Epidermal melanocyte (primary cell): ENCODE data around the gene EYA2.
"Not testable (repeated sequence)": the region's sequence is repeated elsewhere in the genome, so short reads cannot be mapped to it uniquely, and the experiment has no call there.

Source experiments
- DNase-seq: peaks from one replicate; pipeline ENCODE4 v3.0.0; 2011; ENCODE audit warnings: low spot score; ENCODE audit not compliant: insufficient read length

The EYA2 gene, protein sequence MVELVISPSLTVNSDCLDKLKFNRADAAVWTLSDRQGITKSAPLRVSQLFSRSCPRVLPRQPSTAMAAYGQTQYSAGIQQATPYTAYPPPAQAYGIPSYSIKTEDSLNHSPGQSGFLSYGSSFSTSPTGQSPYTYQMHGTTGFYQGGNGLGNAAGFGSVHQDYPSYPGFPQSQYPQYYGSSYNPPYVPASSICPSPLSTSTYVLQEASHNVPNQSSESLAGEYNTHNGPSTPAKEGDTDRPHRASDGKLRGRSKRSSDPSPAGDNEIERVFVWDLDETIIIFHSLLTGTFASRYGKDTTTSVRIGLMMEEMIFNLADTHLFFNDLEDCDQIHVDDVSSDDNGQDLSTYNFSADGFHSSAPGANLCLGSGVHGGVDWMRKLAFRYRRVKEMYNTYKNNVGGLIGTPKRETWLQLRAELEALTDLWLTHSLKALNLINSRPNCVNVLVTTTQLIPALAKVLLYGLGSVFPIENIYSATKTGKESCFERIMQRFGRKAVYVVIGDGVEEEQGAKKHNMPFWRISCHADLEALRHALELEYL

DNA sequence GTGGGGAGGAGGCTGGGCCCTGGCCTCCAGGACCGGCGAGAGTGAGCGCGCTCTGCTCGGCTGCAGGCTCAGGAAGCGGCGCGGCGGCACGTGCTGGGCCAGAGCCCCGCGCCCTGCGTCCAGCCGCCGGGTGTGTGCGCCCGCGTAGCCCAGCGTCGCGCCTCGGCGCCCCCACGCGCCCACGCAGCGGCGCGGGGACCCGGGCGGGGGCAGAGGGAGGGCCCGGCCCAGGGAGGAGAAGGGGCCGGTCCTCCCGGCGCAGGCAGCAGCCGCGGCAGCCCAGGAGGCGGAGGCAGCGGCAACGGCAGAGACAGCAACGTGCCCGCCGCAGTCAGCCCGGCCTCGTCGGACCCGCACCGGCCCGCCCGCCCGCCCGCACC is at the start of gene EYA2:
Gene EYA2, plus strand, starts transcription at position 265 of the 380 bp plus-strand sequence. CDS start 95,168 bp downstream, outside the sequence.
- no peak for DNase-seq

DNA sequence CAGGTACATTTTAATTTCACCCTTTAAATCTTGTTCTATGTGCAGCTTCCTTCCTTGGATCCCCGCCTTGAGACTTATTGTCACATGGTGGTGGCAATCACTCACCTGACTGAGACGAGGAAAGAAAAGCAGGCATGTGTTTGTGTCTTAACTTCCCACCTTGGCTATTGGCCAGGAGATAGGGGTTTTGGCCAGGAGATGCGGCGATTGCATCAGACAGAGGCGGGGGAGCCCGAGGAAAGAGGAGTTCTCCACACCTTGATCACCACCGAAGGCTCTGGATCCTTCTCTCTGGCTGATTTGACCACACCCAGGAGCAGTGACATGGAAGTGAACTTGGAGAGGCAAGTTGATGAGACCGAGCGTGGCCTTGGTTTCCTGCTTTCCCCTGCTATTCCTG is 49.7 kb upstream of the EYA2 start:
- no peak for DNase-seq

DNA sequence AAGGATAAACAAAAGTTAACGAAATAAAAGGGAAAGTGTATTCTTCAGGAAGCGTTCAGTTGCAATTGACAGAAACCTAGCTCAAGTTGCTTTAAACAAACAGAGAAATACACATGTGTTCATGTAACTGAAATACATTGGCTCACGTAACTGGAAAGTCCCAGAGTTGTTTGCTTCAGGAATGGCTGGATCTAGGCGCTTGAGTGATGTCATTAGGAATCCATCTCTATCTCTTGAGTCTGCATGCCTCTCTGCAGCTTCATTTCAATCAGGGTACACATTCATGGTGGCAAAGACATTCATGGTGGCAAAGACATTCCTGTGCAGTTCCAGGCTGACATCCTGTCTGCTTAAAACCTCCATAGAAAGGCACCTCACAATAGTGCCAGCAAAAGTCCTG is 45.4 kb upstream of the EYA2 start:
- no peak for DNase-seq

DNA sequence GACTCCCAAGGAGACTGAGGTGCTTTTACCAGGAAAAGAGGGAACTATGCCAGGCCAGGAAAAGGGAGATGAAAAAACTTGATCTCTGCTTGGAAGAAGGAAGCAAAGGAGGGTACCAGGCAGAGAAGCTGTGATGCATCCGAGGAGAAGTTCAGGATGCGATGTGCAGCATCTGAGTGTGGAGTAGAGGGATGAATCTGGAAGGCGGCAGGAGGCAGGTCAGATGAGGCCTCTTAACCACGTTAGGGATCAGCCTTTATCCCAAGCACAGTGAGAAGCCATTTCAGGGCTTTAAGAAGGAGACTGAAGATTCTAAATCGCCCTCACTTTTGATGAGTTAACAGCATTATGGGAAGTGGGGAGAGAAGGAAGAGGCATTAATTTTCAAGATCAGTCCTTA is 44.9 kb upstream of the EYA2 start:
- DNase-seq: no peak

DNA sequence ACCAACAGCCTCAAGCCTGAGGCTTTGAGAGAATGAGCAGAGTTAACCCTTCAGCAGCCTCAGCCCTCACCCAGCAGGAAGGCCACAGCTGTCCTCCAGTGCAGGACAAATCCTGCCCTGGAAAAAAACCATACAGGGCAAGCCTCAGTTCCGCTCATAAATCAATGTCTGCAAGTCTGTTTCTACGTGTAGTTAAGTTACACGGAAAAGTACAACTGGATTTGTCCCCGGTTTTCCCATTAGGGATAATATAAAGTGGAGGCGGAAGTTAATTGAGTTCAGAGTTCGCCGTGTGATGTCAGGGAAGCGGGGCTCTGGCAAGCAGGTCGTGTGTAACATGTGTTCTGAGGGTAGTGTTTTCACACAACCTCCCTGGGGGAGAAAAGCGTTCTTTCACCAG is 44.2 kb upstream of the EYA2 start:
- DNase-seq: no peak

DNA sequence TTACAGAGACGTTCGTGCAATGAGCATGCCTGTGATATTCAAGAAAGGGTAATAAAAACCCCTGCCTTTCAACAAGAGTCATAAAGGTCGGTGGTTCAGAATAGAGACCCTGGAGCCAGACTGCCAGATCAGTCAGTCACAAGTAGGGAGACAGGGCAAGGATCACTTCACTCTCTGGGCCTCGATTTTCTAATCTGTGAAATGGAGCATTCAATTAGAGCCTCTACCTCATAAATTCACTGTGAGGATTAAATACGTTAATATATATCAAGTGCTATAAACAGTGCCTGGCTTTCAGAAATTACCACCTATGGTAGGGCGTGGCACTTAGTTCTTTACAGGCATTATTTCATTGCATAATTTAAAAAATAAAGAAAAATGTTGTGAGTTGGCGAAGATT is 43.7 kb upstream of the EYA2 start:
- DNase-seq: no peak

DNA sequence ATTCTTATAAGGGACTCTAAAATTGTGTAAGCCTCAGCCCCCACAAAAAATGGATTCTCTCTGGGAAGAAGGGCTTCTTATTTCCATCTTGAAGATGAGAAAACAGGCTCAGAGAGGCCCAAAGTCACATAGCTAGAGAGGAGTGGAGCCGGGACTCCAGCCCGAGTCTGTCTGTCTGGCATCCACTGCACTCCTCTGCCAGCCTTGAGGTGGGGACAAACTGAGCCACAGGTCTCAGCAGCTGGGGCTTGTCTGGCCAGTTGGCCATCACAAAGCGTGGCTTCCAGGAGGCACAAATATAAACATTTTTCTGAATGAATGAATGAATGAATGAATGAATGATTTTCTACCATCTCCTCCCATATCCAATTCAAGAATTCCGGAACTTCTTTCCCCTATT is 42.9 kb upstream of the EYA2 start:
- no peak for DNase-seq

DNA sequence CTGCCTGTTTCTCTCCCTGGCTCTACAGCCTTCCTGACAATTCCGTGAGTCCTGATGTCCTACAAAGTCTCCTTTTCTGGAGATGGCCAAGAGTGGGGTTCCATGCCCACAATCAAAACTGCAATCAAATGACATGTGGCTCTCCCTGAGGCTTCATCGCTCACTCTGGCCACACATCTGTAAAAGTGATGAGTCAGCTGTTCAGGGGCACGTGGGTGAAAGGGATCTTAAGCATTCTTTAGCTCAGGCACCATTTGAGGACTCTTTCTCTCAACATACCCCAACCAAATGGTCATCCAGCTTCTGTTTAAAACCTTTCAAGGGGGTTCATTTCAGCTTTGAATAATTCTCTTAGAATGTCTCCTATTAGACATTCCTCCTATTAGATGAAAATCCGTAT is 42.3 kb upstream of the EYA2 start:
- no peak for DNase-seq

DNA sequence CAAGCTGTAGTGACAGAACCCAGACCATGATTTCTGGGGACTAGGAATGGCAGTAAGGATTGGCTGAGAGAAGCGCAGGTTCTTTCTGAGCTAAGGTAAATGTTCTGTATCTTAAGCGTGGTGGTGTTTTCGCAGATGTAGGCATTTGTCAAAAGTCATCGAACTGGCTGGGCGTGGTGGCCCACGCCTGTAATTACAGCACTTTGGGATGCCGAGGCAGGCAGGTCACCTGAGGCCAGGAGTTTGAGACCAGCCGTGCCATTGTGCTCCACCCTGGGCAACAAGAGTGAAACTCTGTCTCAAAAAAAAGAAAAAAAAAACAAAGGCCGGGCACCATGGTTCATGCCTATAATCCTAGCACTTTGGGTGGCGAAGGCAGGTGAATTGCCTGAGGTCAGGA is 40.7 kb upstream of the EYA2 start:
- DNase-seq: no peak

DNA sequence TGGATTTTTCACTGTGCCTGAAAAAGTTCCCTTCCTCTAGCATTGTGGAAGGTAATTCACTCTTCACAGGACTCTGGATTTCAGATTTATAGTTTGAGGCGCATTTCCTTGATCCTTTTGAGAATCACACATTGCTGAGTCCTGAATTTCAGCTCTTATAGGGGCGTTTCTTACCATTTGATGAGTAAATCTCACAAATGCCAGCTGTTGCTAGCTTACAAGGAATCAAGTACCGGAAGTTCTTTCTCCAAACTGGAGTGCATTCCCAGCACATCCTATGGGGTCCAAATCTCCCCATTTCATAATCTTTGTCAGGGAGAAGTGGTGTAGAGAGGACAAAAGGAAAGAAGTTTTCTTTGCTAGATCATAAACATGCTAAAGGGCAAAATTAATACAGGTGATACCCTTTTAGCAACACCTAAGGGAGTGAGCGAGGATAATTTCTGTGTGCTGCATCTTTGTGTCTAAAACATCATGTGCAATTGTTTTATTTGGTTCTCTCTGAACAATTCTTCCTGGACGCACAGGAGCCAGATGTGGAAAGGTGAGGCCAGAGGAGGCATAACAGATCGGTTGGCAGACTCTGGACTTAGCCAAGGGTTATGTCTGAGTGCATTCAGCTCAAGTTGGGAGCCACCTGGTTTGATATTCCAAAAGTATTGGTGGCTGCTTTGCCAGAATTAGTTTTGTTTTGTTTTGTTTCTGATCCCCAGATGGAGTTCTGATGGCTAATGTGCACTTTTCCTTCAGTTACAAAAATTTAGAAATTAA is 37.4 kb upstream of the EYA2 start:
- DNase-seq: no peak

DNA sequence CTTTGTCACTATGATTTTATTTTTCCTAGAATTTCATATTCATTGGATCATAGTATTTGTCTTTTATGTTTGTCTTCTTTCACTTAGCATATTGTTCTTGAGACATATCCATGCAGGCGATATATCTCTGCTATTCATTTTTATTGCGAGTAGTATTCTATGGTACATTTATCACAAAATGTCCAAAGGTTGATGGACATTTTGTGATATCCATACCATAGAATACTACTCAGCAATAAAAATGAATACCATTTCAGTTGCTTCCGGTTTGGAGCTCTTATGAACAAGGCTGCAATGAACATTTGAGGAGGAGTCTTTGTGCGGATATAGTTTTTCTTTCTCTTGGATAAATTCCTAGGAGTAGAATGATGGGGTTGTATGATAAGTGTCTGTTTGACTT is 28.8 kb upstream of the EYA2 start:
- DNase-seq: no peak

DNA sequence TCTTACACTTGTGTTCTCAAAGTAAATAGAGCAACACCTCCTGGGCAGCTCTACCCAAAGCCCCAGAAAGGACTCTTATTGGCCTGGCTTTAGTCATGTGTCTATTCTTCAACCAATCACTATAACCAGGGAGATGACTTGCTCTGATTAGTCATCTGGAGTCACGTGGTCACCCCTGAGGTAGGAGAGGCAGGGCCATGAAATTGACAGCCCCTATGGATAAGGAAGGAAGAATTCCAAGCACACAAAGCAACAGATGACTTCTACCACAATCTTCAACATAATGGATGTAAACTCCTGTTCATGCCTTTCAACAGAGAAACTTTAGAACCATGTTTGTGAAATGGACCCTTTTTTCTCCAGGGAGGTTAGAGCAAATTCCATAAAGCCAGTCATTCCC is 24.6 kb upstream of the EYA2 start:
- DNase-seq: no peak

DNA sequence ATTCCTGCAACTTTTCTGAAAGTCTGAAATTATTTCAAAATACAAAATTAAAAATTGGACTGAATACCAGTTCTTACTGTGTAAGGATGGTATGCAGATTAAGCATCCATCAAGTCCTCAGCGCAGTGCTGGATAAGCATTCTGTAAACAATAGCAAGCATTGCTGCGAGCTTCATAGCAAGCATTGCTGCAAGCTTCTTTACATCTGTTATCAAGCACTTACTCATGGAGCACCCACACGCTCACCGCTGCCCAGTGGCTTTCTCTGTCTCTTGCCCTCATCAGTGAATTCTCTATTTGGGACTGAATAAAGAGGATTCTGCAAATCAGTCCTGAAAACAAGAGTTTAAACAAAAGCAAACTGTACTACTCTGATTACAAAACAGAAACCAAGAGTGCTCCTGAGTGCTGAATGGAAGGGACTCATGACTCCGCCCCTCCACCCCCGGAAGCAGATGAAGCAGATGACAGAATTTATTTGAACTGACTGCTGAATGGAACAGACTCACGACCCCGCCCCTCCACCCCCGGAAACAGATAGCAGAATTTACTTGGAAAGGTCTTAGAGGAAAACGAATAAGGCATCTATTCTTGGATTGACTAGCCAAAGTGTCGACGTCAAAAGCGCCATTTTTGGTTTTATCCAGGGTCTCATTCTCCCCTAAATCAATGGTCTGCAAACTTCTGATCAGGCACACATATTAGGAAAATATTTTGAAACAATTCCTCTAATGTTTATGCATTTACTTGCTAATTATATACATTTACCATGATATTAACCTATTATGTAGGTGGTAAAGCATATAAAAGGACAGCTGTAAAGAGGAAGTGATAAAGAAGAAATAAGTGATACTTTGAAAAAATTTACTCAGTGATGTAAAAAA is 22.1 kb upstream of the EYA2 start:
- DNase-seq: no peak

DNA sequence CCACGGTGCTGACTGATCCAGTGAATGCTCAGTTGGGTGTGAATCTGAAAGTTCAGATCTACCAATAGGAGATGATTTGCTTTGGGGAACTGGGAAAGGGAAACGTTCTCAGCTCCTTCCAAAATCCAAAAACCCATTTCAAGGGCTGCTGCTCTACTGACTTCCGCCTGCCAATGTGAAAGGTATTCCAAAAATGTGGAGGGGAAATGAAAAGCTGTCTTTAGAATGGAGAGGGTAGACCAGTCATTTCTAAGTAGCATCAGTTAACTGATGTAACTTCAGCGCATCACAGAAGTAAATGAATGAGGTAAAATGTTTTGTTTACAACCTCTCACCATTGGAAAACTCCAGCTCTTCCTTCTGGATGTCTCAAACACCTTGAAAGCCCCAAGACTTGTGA is 19.6 kb upstream of the EYA2 start:
- DNase-seq: no peak

DNA sequence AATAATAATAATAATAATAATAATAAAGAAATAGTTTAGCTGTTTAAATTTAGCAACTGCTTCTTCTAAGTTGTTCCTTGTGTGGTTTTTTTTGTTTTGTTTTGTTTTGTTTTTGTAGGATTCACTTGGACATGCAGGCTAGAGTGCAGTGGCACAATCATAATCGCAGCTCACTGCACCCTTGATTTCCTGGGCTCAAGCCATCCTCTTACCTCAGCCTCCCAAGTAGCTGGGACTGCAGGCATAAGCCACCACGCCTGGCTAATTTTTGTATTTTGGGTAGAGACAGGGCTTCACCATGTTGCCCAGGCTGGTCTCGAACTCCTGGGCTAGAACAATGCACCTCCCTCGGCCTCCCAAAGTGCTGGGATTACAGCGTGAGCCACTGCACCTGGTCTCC is 15.3 kb upstream of the EYA2 start:
- no peak for DNase-seq

DNA sequence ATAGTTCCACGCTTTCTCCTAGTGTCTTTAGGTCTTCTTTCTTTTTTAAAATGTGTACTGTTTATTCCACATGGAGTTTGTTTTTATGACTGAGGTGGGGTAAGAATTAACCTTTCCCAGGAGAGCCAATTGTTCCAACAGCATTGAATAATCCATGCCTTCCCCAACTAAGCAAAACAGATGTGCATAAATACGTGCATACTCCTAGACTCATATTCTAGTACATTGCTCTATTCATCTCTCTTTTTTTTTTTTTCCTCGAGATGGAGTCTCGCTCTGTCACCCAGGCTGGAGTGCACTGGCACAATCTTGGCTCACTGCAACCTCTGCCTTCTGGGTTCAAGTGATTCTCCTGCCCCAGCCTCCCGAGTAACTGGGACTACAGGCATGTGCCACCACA is 14.7 kb upstream of the EYA2 start:
- DNase-seq: not testable (repeated sequence)

DNA sequence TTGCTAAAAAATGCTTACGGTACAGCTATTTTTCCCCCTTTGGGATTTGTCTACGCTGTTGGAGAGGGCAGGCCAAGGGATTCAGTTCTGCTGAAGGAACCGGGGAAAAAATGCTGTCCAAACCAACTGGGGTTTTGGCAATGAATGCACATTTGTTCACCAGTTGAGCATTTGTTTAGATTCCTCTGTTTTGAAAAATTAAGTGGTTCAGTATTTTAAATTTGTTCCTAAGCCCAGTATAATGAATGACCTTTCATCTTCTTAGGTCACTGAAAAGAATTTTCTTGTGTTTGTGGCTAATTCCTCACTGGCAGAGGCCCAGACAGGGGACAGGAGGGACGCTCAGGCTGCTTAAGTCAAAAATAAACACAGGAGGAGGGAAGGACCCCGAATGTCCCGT is 10.8 kb upstream of the EYA2 start:
- DNase-seq: no peak

DNA sequence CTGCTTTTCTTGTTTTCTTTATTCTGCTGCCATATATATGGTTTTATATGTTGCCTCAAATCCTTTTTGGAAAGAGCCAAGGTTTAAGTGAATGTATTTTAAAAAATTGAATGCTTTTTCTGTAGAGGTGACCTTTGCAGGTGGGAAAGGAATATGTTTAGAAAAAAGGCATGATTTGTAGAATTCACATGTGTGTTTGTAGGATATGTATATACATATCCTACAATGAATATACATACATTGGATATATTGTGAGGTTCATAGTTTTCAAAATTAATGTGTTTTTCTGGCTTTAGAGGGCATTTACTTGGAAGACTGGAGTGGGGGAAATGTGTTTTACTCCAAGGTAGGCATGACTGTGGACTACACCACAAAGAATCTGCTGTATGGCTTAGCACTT is 4.0 kb upstream of the EYA2 start:
- no peak for DNase-seq

DNA sequence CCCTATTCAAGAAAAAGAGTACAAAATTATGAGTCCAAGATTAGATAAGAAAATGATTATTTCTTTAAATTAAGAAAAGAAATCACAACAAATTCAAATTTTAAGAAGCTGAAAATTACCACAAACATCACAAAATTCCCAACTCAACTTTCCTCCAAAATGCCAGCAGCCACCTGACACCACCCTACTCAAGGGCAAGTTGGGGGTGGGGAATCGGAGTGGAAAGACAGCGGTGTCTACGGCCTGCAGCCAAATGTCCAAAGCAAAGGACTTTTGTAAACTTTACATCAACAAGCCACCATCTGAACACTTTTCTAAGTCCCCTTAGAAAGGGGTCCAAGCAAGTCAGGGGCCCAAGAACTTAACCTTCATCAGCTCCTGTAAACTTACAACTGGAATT is 1.6 kb upstream of the EYA2 start:
- DNase-seq: no peak

DNA sequence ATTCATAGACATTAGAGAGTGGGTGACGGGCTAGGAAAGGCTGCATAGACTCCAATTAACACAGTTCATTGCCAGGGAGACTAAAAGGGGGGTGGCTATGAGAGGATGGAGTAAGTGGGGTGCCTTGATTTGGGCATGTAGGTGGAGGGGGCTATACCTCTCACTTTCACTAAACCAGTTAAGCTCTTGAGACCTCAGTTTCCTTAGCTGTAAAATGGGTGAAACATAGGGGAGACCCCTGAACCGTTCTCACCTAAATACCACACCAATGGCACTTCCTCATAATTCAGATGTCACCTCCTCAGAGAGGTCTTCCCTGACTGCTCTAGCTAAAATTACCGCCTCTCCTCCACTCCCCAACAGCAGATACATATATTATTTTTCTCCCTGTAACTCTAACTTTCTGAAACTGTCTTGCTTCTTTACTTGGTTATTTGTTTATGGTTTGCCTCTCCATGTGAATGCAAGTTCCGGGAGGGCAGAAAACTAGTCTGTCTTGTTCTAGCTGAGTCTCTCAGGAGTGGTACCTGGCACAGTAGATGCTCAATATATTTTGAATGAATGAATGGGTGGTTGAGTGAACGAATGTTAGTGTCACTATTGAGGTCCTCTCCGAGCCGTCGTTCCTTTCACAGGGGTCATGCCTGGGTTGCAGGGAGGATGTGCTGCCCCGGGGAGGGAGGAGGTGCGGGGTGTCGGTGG is 615 bp upstream of the EYA2 start:
- DNase-seq: no peak
